NOMO-1 treated with dmso at 0.1 percent for 144 hours (cell line): ENCODE data around the gene UGT3A1.
"Not testable (repeated sequence)": the region's sequence is repeated elsewhere in the genome, so short reads cannot be mapped to it uniquely, and the experiment has no call there.

Experiments used
- DNase-seq: peaks from one replicate; lab custom pipeline; 2025; ENCODE audit not compliant: unreplicated experiment; lab: John Stamatoyannopoulos, UW

UGT3A1 gene

DNA sequence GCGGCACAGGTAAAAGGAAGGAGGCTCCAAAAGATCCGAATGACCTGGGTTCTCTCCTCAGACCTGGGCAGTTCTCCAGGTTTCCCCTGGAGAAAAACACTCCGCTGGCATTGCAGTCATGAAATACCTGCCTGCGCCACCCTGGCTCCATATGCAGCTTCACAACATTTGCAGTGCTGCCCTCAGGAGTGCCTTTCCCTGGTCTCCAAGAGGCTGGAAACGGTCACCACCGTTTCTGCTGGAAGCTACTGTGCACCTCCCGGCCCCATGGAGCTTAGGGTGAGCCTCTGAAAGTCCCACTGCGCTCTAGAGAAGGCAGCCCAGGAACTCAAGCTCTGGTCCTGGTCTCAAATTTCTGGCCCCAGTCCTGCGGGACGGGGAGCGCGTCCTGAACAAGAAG, 670 bp downstream of the UGT3A1 start:
- DNase-seq, result no peak

- DNase-seq, result no peak
These were observed 2.7 kb downstream of the UGT3A1 start for GRCh38 chr5:35988529-35988928.

DNA sequence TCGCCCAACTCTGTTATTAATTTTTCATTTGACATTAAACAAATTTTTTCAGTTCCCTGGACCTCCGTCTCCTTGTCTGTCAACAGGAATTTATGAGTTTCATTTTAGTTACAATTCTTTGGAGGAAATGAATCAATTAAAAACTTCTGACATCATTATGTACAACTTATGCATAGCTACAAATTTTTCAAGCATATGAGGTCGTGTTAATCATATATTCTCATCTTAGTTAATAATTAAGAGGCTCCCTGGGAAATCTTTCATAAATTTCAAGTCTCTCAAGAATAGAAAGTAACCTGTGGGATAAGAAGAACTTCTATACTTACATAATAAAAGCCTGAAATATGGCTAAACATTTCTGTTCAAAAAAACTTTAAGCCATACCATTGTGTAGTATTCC, 3.4 kb downstream of the UGT3A1 start:
- DNase-seq, result no peak

DNA sequence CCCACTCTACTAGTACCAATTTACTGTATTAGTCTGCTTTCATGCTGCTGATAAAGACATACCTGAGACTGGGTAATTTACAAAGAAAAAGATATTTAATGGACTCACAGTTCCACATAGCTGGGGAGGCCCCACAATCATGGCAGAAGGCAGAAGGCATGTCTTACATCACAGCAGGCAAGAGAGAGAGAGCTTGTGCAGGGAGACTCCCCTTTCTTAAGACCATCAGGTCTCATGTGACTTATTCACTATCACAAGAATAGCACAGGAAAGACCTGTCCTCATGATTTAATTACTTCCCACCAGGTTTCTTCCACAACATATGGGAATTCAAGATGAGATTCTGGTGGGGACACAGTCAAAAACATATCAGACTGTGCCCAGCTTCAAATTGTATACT, 11.5 kb downstream of the UGT3A1 start:
- DNase-seq, result peak; percentile 33

DNA sequence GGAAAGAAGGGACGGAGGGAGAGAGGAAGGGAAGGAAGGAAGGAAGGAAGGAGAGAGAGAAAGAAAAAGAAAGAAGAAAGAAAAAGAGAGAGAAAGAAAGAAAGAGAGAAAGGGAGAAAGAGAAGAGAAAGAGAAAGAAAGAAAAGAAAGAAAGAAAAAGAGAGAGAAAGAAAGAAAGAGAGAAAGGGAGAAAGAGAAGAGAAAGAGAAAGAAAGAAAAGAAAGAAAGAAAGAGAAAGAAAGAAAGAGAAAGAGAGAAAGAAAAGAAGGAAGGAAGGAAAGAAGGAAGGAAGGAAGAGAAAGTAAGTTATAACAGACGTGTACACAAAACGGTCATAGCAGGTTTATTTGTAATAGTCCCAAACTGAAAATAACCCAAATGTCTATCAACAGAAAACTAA, 14.3 kb downstream of the UGT3A1 start:
- not testable (repeated sequence) for DNase-seq

- no peak for DNase-seq
These were observed 16.6 kb downstream of the UGT3A1 start for GRCh38 chr5:35974570-35974969.

DNA sequence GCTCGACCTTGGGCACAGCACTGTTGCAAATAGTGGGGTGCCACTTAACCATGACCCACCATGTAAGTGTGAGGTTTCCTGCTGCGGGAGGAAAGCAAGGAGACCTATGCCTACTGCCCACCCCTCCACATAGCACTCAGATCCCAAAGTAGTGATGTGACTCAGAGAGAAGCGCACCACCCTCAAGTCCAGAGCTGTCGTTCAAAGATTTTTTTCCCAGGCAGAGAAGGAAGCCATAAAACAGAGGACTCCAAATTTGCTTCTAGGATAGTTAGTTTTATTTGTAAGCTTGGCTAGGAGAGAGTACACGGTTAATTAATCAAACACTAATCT, 19.3 kb downstream of the UGT3A1 start:
- DNase-seq, result no peak

DNA sequence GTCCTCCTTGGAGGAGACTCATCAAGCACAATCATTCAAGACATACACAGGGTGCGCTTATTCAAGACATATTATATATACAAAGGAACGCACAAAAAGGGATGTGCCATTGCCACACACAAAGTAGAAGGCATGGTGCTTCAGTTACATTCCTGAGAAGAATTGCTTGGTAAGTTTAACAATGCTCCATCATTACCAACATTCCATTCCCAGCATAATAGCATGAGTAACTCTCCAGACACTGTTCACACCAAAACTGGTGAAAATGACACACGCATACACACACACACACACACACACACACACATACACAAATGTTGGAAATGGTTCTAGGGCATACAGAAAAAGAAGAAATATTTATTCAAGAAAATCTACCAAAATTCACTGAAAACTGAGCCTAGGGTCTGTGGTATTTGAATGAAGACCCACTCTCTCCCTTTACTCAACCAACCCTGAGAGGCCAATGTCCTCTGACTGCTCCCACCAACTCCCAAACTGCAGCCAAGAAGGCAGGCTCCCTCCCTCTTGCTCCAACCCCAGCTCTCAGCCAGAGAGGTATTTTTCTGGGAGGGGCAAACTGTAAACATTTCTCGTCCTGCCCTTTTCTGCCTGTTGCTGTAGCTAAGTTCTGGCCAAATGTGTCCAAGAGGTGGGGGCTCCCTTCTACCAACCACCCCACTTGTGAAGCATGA, 19.9 kb downstream of the UGT3A1 start:
- no peak for DNase-seq

- peak; percentile 19 for DNase-seq
These were observed 27.8 kb downstream of the UGT3A1 start for GRCh38 chr5:35963381-35963843.

- DNase-seq, result no peak
These were observed 30.9 kb downstream of the UGT3A1 start for GRCh38 chr5:35960328-35960727.

- no peak for DNase-seq
These were observed 34.8 kb downstream of the UGT3A1 start for GRCh38 chr5:35956429-35956828.

DNA sequence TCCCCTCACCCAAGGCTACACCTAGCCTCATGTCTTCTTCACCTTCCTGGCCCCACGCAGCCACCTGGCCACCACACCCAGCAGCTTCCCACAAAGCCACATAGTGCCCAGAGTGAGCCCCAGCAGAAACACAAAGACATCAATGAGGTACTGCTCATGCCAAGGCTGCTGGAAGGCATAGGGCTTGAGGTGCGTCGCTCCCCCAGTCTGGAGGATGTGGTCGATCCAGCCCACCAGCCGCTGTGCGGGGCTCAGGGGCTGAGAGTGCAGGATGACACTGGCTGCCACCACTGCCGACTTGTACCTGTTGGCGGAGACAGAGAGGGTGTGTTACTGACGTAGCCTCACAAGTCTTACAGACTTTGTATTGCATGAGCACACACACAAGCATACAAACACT, 37.0 kb downstream of the UGT3A1 start:
- DNase-seq, result no peak

DNA sequence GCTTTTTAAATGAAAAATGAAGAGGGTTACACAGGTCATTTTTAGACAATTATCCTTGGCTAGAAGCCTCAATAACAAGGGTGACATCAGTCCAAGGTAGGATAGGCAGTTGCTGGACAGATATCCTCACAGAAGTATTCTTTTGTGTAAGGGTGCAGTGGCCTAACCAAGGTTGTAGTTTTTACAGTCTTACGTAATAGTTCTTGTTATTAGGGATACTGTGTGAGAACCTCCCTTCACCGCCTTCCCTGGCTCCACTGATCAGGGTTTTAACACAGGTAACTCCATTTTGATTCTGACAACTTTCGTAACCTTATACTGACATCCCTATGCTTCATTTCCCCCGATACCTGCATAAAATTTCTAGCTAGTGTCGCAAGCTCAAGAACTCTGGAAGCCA, 44.1 kb downstream of the UGT3A1 start:
- DNase-seq, result no peak

DNA sequence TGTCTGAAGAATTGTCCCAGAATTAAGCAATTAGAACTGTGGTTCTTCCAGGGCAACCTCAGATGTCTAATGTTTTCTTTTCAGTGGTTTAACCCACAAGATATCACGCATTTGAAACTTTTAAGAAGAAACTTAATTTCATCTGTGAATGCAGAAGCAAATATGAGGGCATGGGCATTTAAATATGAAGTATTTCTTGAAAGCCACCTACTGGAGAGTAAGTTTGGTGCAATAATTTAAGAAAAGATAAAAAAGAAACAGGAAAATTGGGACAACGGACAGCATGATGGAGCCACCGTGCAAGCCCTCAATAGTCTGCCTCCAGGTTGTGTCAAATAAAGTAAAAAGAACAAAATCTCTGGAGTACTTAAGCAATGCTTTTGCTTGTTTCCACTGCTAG, 51.6 kb downstream of the UGT3A1 start:
- no peak for DNase-seq

DNA sequence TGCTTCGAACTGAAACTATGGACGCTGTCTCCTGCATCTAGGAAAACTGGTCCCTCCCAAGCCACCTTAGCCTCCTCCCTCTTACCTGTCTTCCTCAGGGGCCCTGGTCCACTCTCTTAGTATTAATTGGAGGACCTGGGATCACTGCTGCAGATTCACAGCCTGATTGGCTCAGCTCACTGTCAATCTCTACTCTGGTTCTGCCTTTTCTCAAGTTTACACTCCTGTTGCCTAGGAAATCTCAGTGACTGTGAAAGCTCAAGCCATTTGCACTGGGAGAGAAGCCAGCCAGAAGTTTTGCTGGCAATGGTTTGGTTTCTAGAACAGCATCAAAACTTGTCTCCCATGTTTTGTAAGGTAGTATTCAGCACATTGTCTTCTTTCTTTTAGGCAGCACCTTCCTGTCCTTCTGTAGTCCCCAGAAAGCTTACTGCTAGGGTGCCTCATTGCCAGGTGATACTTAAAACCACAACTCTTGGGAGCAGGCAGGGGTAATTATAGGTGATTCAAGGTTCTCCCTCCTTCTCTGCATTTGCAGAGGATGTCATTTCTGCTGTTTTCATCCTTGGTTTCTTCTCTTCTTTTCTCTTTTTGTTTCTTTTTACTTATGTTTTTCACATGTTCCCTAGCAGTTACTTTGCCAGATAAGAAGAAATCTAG, 52.5 kb downstream of the UGT3A1 start, which contains the start of gene CAPSL:
Gene CAPSL, minus strand, starts transcription at position 55 of the 660 bp plus-strand sequence. CDS start 17,502 bp downstream, outside the sequence.
- peak; percentile 17 for DNase-seq

GRCh38 chr5:35926389-35927051, 64.7 kb downstream of the UGT3A1 start:
- peak; percentile 50 for DNase-seq

GRCh38 chr5:35924950-35925722, 66.1 kb downstream of the UGT3A1 start:
- peak; percentile 91 for DNase-seq

- no peak for DNase-seq
These were observed 66.9 kb downstream of the UGT3A1 start for GRCh38 chr5:35924122-35924949.

DNA sequence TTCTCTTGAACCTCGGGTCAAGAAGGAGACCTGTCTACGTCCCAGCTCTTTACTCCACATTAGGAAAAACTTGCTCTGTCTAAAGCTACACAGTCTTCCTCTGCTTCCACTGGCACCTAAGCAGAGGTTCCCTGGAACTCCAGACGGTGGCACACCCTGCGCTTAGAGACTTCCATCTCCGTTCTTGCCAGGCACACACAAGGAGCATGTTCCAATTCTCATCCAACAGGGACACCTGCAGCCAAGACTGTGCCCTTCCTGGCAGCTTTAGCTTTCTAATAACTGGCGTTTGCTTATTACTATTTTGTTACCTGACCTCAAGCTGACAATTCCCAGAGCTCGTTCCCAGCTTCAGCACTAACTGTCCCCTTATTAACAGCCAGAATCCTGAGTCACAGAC, 68.7 kb downstream of the UGT3A1 start:
- no peak for DNase-seq

GRCh38 chr5:35921930-35922329, 69.3 kb downstream of the UGT3A1 start:
- DNase-seq, result no peak

GRCh38 chr5:35920890-35921289, 70.3 kb downstream of the UGT3A1 start:
- DNase-seq, result no peak
